ENCODE results near the gene IDI2. TPM values are rescaled to one million over a fixed set of nuclear protein-coding genes. Genes with fewer than 3 reads are reported as not detected.

The IDI2 gene
- total and polyA plus RNA-seq, 2 of the 13 experiments (the other 11 are each of a cell fraction or from before 2014, with no cell fraction given), result not detected

GRCh38 chr10:1048349-1048731, 22.7 kb upstream of the IDI2 start:
- peak overlapping the region; percentile 94 for H3K9ac ChIP-seq (ENCODE audit: insufficient read depth, low read depth, low read length)
- no peak overlapping the region for H2AFZ ChIP-seq (ENCODE audit: low read length)
- POLR2A ChIA-PET, result interaction anchor here (1.0 to 1.9 kb wide), 13 partner anchors 9 to 117 kb away, joined by 3 to 15 read pairs (median 5); partner anchors contain the start of genes GTPBP4 and LARP4B
- H3K4me1 ChIP-seq (ENCODE audit: insufficient read depth, low read length), result peaks cover 59% of the 10 kb centered on the region
- CTCF ChIA-PET (ENCODE audit: low intra/inter-chr PET ratio, low total read pairs), result no interaction called here
- H3K79me2 ChIP-seq (ENCODE audit: insufficient read depth, low read length), result peaks cover 80% of the 10 kb centered on the region
- H3K4me3 ChIP-seq (replicated peaks in 1 of 3; ENCODE audit: insufficient read depth in 1 of 3, low read depth in 2 of 3, low read length in 3 of 3), result peak overlapping the region; percentile 80 to 98 (median 93)
- TSS peak; percentile 75 for BruUV-seq (replicated peaks)
- H4K20me1 ChIP-seq (ENCODE audit: insufficient read depth, low read length), result peaks cover 50% of the 10 kb centered on the region
- no CpG with 5 or more reads among the region's 37 CpGs for WGBS (ENCODE audit: low lambda C conversion rate)
- H3K27ac ChIP-seq (ENCODE audit: extremely low read length, insufficient read depth, low read length), result peak overlapping the region; percentile 96
- H3K27me3 ChIP-seq (ENCODE audit: control insufficient read depth in 1 of 2, insufficient read depth in 2 of 2, low read length in 2 of 2), result no peaks in the 10 kb centered on the region; a peak in 1 of 5 replicates
- FAIRE-seq (no peak), DNase-seq (ENCODE audit: low spot score) (peak; percentile 9), ATAC-seq (no peak)
- intact Hi-C loops (cut with micrococcal nuclease; ENCODE audit: unreplicated experiment) (loop anchor here (2.0 to 5.0 kb wide), 2 partner anchors 61 to 118 kb away; partner anchors contain the start of genes GTPBP4 and LARP4B), in situ Hi-C loops (cut with HindIII; ENCODE audit: extremely low pct_ligation_motif_present, low pct_unique_long_range_greater_than_20kb) (no loop called here)
- peak overlapping the region; percentile 64 for H3K4me2 ChIP-seq (ENCODE audit: low read depth, low read length)
- H3K36me3 ChIP-seq (replicated peaks in 1 of 2; ENCODE audit: control insufficient read depth in 1 of 2, insufficient read depth in 2 of 2, low read length in 2 of 2), result peaks cover 3 to 16% of the 10 kb centered on the region in 2 experiments; a peak in 4 of 5 replicates
- H3K9me3 ChIP-seq (ENCODE audit: low read length), result no peaks in the 10 kb centered on the region
- no peak for TF ChIP-seq TOE1 (CRISPR knock-in tag; IDR thresholded peaks at IDR 0.05)
- TF ChIP-seq, protein P1, sequence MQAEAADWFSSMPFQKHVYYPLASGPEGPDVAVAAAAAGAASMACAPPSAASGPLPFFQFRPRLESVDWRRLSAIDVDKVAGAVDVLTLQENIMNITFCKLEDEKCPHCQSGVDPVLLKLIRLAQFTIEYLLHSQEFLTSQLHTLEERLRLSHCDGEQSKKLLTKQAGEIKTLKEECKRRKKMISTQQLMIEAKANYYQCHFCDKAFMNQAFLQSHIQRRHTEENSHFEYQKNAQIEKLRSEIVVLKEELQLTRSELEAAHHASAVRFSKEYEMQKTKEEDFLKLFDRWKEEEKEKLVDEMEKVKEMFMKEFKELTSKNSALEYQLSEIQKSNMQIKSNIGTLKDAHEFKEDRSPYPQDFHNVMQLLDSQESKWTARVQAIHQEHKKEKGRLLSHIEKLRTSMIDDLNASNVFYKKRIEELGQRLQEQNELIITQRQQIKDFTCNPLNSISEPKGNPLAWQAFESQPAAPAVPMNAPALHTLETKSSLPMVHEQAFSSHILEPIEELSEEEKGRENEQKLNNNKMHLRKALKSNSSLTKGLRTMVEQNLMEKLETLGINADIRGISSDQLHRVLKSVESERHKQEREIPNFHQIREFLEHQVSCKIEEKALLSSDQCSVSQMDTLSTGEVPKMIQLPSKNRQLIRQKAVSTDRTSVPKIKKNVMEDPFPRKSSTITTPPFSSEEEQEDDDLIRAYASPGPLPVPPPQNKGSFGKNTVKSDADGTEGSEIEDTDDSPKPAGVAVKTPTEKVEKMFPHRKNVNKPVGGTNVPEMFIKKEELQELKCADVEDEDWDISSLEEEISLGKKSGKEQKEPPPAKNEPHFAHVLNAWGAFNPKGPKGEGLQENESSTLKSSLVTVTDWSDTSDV (CRISPR knock-in tag; IDR thresholded peaks at IDR 0.05), result no peak
- TF ChIP-seq CSRNP1 (CRISPR knock-in tag; IDR thresholded peaks at IDR 0.05), result no peak
- TF ChIP-seq ZNF724P (CRISPR knock-in tag; IDR thresholded peaks at IDR 0.05; ENCODE audit: borderline replicate concordance), result peak; percentile 59; the same call in 1 of the 2 replicates
- 0 out of 2 replicates have a peak, but pooled peaks have one; percentile 30 for TF ChIP-seq ZNF746 (CRISPR knock-in tag; IDR thresholded peaks at IDR 0.05)
- 0 out of 2 replicates have a peak, but pooled peaks have one; percentile 21 for TF ChIP-seq ZSCAN21 (CRISPR knock-in tag; IDR thresholded peaks at IDR 0.05; ENCODE audit: borderline replicate concordance)
- peak; percentile 18; the same call in 1 of the 2 replicates for TF ChIP-seq ZNF432 (CRISPR knock-in tag; IDR thresholded peaks at IDR 0.05; ENCODE audit: borderline replicate concordance)
- TF ChIP-seq SETDB1 (CRISPR knock-in tag; IDR thresholded peaks at IDR 0.05; ENCODE audit: borderline replicate concordance), result no peak
- TF ChIP-seq ZNF644 (CRISPR knock-in tag; IDR thresholded peaks at IDR 0.05; ENCODE audit: low read depth), result no peak
- no peak for TF ChIP-seq HNRNPUL1 (IDR thresholded peaks at IDR 0.05; ENCODE audit: low read depth, low read length)
- no peak for TF ChIP-seq PHF5A (CRISPR knock-in tag; IDR thresholded peaks at IDR 0.05; ENCODE audit: low read depth, unreplicated experiment)
- TF ChIP-seq REPIN1 (CRISPR knock-in tag; IDR thresholded peaks at IDR 0.05; ENCODE audit: borderline replicate concordance, low read depth), result no peak
- no peak for TF ChIP-seq ZSCAN25 (CRISPR knock-in tag; IDR thresholded peaks at IDR 0.05)
- TF ChIP-seq BRCA1 (CRISPR knock-in tag; IDR thresholded peaks at IDR 0.05), result no peak
